ENCODE measurements around the gene ZC3H12D. TPM values are rescaled to one million over a fixed set of nuclear protein-coding genes. Genes with fewer than 3 reads are reported as not detected.
"Not testable (repeated sequence)": the region's sequence is repeated elsewhere in the genome, so short reads cannot be mapped to it uniquely, and the experiment has no call there.

ZC3H12D gene
- total RNA-seq, 1 experiment from 2014 or later, result not detected

DNA sequence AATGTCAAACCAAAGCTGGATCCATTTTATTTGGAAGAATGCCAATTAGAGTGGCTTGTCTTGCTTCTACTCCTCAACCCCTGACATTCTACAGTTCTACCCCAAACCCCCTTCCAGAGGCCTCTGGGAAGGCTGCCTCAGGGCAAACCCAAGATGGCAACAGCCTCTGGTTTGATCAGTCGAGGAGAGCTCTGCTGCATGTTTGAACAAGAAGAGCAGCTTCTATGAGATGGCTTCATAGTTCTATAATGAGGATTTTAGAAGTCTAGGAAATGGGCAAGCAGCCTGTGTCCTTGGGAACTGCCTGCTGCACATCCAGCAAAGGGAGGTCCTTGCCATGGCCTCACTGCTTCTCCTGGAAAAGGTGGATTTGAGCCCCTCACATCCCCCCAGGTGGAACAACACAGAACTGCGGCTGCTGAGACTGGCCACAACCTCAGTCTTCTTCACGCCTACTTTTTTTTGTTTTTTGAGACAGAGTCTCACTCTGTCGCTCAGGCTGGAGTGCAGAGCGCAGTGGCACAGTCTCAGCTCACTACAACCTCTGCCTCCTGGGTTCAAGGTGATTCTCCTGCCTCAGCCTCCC is 37.9 kb downstream of the ZC3H12D start:
- intact Hi-C loops (cut with micrococcal nuclease), result no loop called here
- Histone ChIP-seq H4K20me1 (ENCODE audit: low read length) (no peaks in the 10 kb centered on the region), H3K4me1 (ENCODE audit: insufficient read depth, low read length) (no peaks in the 10 kb centered on the region), H3K4me3 (ENCODE audit: low read length) (no peak overlapping the region), H3K4me2 (ENCODE audit: low read length) (no peak overlapping the region), H2AFZ (ENCODE audit: low read length) (no peak overlapping the region), H3K9me2 (replicated peaks; ENCODE audit: low read length) (no peaks in the 10 kb centered on the region), H3K27ac (ENCODE audit: low read length) (no peak overlapping the region), H3K9ac (ENCODE audit: low read length) (no peak overlapping the region), H3F3A (ENCODE audit: low read length, unreplicated experiment) (no peaks in the 10 kb centered on the region), H3K27me3 (ENCODE audit: low read length) (no peaks in the 10 kb centered on the region), H3K9me3 (ENCODE audit: low read length) (no peaks in the 10 kb centered on the region), H3K79me2 (ENCODE audit: low read length) (no peaks in the 10 kb centered on the region), H3K36me3 (ENCODE audit: low read depth, low read length) (no peaks in the 10 kb centered on the region)
- DNase-seq, result no peak
- TF ChIP-seq, protein P1, sequence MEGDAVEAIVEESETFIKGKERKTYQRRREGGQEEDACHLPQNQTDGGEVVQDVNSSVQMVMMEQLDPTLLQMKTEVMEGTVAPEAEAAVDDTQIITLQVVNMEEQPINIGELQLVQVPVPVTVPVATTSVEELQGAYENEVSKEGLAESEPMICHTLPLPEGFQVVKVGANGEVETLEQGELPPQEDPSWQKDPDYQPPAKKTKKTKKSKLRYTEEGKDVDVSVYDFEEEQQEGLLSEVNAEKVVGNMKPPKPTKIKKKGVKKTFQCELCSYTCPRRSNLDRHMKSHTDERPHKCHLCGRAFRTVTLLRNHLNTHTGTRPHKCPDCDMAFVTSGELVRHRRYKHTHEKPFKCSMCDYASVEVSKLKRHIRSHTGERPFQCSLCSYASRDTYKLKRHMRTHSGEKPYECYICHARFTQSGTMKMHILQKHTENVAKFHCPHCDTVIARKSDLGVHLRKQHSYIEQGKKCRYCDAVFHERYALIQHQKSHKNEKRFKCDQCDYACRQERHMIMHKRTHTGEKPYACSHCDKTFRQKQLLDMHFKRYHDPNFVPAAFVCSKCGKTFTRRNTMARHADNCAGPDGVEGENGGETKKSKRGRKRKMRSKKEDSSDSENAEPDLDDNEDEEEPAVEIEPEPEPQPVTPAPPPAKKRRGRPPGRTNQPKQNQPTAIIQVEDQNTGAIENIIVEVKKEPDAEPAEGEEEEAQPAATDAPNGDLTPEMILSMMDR (conservative IDR thresholded peaks at IDR 0.05; ENCODE audit: low read depth, low read length), result no peak
- TF ChIP-seq EZH2 (IDR thresholded peaks at IDR 0.05; ENCODE audit: low read length, unreplicated experiment) (no peak), EZH2phosphoT487 (IDR thresholded peaks at IDR 0.05; ENCODE audit: borderline replicate concordance, low read length) (no peak)
- POLR2A ChIA-PET (ENCODE audit: unreplicated experiment), result no interaction called here
- ATAC-seq, result no peak
- no TSS peak for BruUV-seq (replicated peaks)
- CTCF ChIA-PET, result no interaction called here

DNA sequence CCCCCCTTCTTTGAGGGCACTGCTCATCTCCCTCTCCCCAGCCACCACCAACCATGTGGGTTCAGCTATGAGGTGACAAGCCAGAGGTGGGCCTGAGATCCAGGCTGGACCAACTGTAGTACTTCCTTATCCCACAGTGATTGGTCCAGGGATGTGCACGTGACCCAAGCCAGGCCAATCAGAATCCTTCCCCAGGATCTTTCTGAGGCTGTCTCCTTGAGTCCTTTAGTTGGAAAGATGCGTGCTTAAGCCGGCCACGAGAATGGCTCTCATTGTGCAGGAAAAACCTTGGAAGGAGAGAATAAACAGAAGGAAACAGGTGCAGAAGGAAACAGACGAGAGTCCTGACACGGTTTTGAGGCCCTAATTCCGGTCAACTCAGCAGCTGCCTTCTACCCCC is 39.2 kb downstream of the ZC3H12D start:
- no peak for TF ChIP-seq EZH2phosphoT487 (IDR thresholded peaks at IDR 0.05; ENCODE audit: borderline replicate concordance, low read length)
- TF ChIP-seq EZH2 (IDR thresholded peaks at IDR 0.05; ENCODE audit: low read length, unreplicated experiment), result no peak
- TF ChIP-seq, protein P1 (conservative IDR thresholded peaks at IDR 0.05; ENCODE audit: low read depth, low read length), result no peak
- H3K79me2 ChIP-seq (ENCODE audit: low read length), result no peaks in the 10 kb centered on the region
- no peaks in the 10 kb centered on the region for H4K20me1 ChIP-seq (ENCODE audit: low read length)
- ATAC-seq (no peak), DNase-seq (no peak)
- H3K9me3 ChIP-seq (ENCODE audit: low read length), result no peaks in the 10 kb centered on the region
- no peaks in the 10 kb centered on the region for H3F3A ChIP-seq (ENCODE audit: low read length, unreplicated experiment)
- BruUV-seq (replicated peaks), result no TSS peak
- H3K36me3 ChIP-seq (ENCODE audit: low read depth, low read length), result no peaks in the 10 kb centered on the region
- H3K27ac ChIP-seq (ENCODE audit: low read length), result no peak overlapping the region
- CTCF ChIA-PET, result no interaction called here
- no peaks in the 10 kb centered on the region for H3K9me2 ChIP-seq (replicated peaks; ENCODE audit: low read length)
- H2AFZ ChIP-seq (ENCODE audit: low read length), result no peak overlapping the region
- POLR2A ChIA-PET (ENCODE audit: unreplicated experiment), result no interaction called here
- H3K4me1 ChIP-seq (ENCODE audit: insufficient read depth, low read length), result 0 out of 2 replicates have a peak, but pooled peaks cover 4% of the 10 kb centered on the region
- H3K9ac ChIP-seq (ENCODE audit: low read length), result no peak overlapping the region
- intact Hi-C loops (cut with micrococcal nuclease), result no loop called here
- H3K4me3 ChIP-seq (ENCODE audit: low read length), result no peak overlapping the region
- H3K27me3 ChIP-seq (ENCODE audit: low read length), result no peaks in the 10 kb centered on the region
- H3K4me2 ChIP-seq (ENCODE audit: low read length), result no peak overlapping the region

DNA sequence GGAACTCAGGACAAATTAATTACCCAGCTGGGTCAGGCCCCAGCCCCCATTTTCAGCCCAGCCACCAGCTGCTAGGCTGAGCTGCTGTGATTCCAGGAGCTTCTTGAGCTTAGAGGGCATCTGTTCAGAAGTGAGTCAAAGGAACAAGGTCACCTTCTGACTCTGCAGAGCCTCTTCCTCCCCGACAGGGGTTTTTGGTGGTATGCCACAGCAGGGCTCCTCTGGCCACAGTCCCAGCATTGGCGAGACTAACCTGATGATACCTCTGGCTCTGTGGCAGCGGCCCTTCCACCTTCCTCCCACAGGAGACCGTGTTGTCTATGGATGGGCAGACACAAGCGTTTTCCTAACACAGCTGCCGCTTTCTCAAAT is 39.7 kb downstream of the ZC3H12D start:
- H3K9me3 ChIP-seq (ENCODE audit: low read length), result no peaks in the 10 kb centered on the region
- H2AFZ ChIP-seq (ENCODE audit: low read length), result no peak overlapping the region
- BruUV-seq (replicated peaks), result no TSS peak
- H3K36me3 ChIP-seq (ENCODE audit: low read depth, low read length), result no peaks in the 10 kb centered on the region
- H3K79me2 ChIP-seq (ENCODE audit: low read length), result no peaks in the 10 kb centered on the region
- ATAC-seq, result no peak
- no peaks in the 10 kb centered on the region for H3K27me3 ChIP-seq (ENCODE audit: low read length)
- no peaks in the 10 kb centered on the region for H3K9me2 ChIP-seq (replicated peaks; ENCODE audit: low read length)
- no peak for TF ChIP-seq EZH2 (IDR thresholded peaks at IDR 0.05; ENCODE audit: low read length, unreplicated experiment)
- no peak for TF ChIP-seq EZH2phosphoT487 (IDR thresholded peaks at IDR 0.05; ENCODE audit: borderline replicate concordance, low read length)
- TF ChIP-seq, protein P1 (conservative IDR thresholded peaks at IDR 0.05; ENCODE audit: low read depth, low read length), result no peak
- H3K27ac ChIP-seq (ENCODE audit: low read length), result no peak overlapping the region
- H3K9ac ChIP-seq (ENCODE audit: low read length), result no peak overlapping the region
- H4K20me1 ChIP-seq (ENCODE audit: low read length), result no peaks in the 10 kb centered on the region
- DNase-seq, result no peak
- H3K4me2 ChIP-seq (ENCODE audit: low read length), result no peak overlapping the region
- H3F3A ChIP-seq (ENCODE audit: low read length, unreplicated experiment), result no peaks in the 10 kb centered on the region
- intact Hi-C loops (cut with micrococcal nuclease), result no loop called here
- 0 out of 2 replicates have a peak, but pooled peaks cover 5% of the 10 kb centered on the region for H3K4me1 ChIP-seq (ENCODE audit: insufficient read depth, low read length)
- ChIA-PET CTCF (no interaction called here), POLR2A (ENCODE audit: unreplicated experiment) (no interaction called here)
- no peak overlapping the region for H3K4me3 ChIP-seq (ENCODE audit: low read length)

DNA sequence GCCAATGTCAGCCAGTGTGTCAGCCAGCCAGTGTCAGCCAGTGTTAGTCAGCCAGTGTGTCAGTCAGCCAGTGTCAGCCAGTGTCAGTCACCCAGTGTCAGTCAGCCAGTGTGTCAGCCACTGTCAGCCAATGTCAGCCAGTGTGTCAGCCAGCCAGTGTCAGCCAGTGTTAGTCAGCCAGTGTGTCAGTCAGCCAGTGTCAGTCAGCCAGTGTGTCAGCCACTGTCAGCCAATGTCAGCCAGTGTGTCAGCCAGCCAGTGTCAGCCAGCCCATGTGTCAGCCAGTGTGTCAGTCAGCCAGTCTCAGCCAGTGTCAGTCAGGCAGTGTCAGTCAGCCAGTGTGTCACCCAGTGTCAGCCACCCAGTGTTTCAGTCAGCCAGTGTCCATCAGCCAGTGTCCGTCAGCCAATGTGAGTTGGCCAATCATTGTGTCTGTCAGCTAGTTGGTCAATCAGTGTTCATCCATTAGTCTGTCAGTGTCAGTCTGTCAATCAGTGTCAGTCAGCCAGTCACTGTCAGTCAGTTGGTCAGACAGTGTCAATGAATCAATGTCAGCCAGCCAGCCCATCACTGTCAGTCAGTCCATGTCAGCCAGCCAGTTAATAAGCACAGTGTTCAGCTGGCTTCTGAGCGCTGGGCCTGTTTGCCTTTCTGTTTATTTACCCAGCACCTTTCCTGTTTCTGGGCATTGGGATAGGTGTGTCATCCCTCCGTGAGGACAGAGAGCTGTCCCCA is 40.3 kb downstream of the ZC3H12D start:
- H3K9me2 ChIP-seq (replicated peaks; ENCODE audit: low read length); POLR2A ChIA-PET (ENCODE audit: unreplicated experiment); CTCF ChIA-PET; H3K9ac ChIP-seq (ENCODE audit: low read length); H3K9me3 ChIP-seq (ENCODE audit: low read length); H3K79me2 ChIP-seq (ENCODE audit: low read length); H3K36me3 ChIP-seq (ENCODE audit: low read depth, low read length); H3K27ac ChIP-seq (ENCODE audit: low read length); DNase-seq; H3K27me3 ChIP-seq (ENCODE audit: low read length); H3K4me2 ChIP-seq (ENCODE audit: low read length); intact Hi-C loops (cut with micrococcal nuclease); ATAC-seq; H3F3A ChIP-seq (ENCODE audit: low read length, unreplicated experiment); H2AFZ ChIP-seq (ENCODE audit: low read length); H3K4me3 ChIP-seq (ENCODE audit: low read length); BruUV-seq (replicated peaks); H4K20me1 ChIP-seq (ENCODE audit: low read length): not testable (repeated sequence)
- peaks cover 10% of the 10 kb centered on the region; the same call in 1 of the 2 replicates for H3K4me1 ChIP-seq (ENCODE audit: insufficient read depth, low read length)

Data from PC-3 (cell line).